H9 (cell line): ENCODE results near the gene TMEM9. TPM values are rescaled to one million over a fixed set of nuclear protein-coding genes. Genes with fewer than 3 reads are reported as not detected.
A peak's percentile ranks its signal among the peaks of the same experiment; 100 is the strongest.

Experiments
- DNase-seq: peaks from one replicate; pipeline ENCODE4 v3.0.0-alpha.2; 2017
- H2AFZ ChIP-seq: one replicate; pipeline ENCODE4 v1.6.1; 2013; ENCODE audit warnings: mild to moderate bottlenecking, low read length, control low read depth, moderate library complexity
- H2AK5ac ChIP-seq: 2 replicates; pipeline ENCODE4 v1.6.1; 2013; ENCODE audit warnings: low read length, control low read depth, mixed read lengths; ENCODE audit not compliant: insufficient read length
- H2BK120ac ChIP-seq: one replicate; pipeline ENCODE4 v1.6.1; 2013; ENCODE audit warnings: low read depth, mild to moderate bottlenecking, low read length, control low read depth, inconsistent platforms; ENCODE audit not compliant: poor library complexity, severe bottlenecking
- H2BK12ac ChIP-seq: 2 replicates; pipeline ENCODE4 v1.6.1; 2013; ENCODE audit warnings: low read length, control low read depth, mixed read lengths, low read depth; ENCODE audit not compliant: insufficient read length
- H2BK15ac ChIP-seq: 2 replicates; pipeline ENCODE4 v1.6.1; 2013; ENCODE audit warnings: low read depth, low read length, control low read depth
- H2BK20ac ChIP-seq: one replicate; pipeline ENCODE4 v1.6.1; 2013; ENCODE audit warnings: low read depth, mild to moderate bottlenecking, low read length, control low read depth, inconsistent platforms; ENCODE audit not compliant: poor library complexity, severe bottlenecking
- H2BK5ac ChIP-seq: 2 replicates; pipeline ENCODE4 v1.6.1; 2013; ENCODE audit warnings: low read length, control low read depth, mixed read lengths; ENCODE audit not compliant: insufficient read length
- H3K14ac ChIP-seq: 2 replicates; pipeline ENCODE4 v1.6.1; 2013; ENCODE audit warnings: low read length, control low read depth; ENCODE audit not compliant: insufficient read depth
- H3K18ac ChIP-seq: 2 replicates; pipeline ENCODE4 v1.6.1; 2013; ENCODE audit warnings: low read depth, mild to moderate bottlenecking, mixed read lengths, low read length, control low read depth; ENCODE audit not compliant: insufficient read length
- H3K23ac ChIP-seq: 2 replicates; pipeline ENCODE4 v1.6.1; 2013; ENCODE audit warnings: low read length, control low read depth, mixed read lengths, low read depth; ENCODE audit not compliant: insufficient read length
- H3K23me2 ChIP-seq: 2 replicates; pipeline ENCODE4 v1.6.1; 2013; ENCODE audit warnings: low read depth, mild to moderate bottlenecking, mixed read lengths, low read length, control low read depth; ENCODE audit not compliant: insufficient read length, poor library complexity, severe bottlenecking
- H3K27ac ChIP-seq: 2 replicates; pipeline ENCODE4 v1.5.1; 2013; ENCODE audit warnings: low read length, control low read depth, mixed read lengths, low read depth; ENCODE audit not compliant: insufficient read length
- H3K27me3 ChIP-seq: 2 replicates; pipeline ENCODE4 v1.6.1; 2013; ENCODE audit warnings: low read length, control low read depth, inconsistent platforms; ENCODE audit not compliant: insufficient read depth
- H3K4ac ChIP-seq: 2 replicates; pipeline ENCODE4 v1.6.1; 2013; ENCODE audit warnings: low read depth, mild to moderate bottlenecking, control low read depth, inconsistent platforms, low read length, moderate library complexity
- H3K4me1 ChIP-seq: 2 replicates; pipeline ENCODE4 v1.6.1; 2013; ENCODE audit warnings: low read length, control low read depth, inconsistent platforms; ENCODE audit not compliant: insufficient read depth
- H3K4me2 ChIP-seq: 2 replicates; pipeline ENCODE4 v1.6.1; 2013; ENCODE audit warnings: low read length, control low read depth, mixed read lengths; ENCODE audit not compliant: insufficient read length, insufficient read depth
- H3K56ac ChIP-seq: 2 replicates; pipeline ENCODE4 v1.6.1; 2013; ENCODE audit warnings: low read depth, mild to moderate bottlenecking, mixed read lengths, low read length, control low read depth; ENCODE audit not compliant: insufficient read length
- H3K79me1 ChIP-seq: 2 replicates; pipeline ENCODE4 v1.6.1; 2013; ENCODE audit warnings: low read depth, mild to moderate bottlenecking, moderate library complexity, low read length, control low read depth, inconsistent platforms; ENCODE audit not compliant: insufficient read depth, poor library complexity, severe bottlenecking
- H3K79me2 ChIP-seq: 2 replicates; pipeline ENCODE4 v1.6.1; 2013; ENCODE audit warnings: low read length, control low read depth, inconsistent platforms; ENCODE audit not compliant: insufficient read depth
- H3K9ac ChIP-seq: 2 replicates; pipeline ENCODE4 v1.6.1; 2013; ENCODE audit warnings: low read length, control low read depth, mixed read lengths; ENCODE audit not compliant: insufficient read length; ENCODE audit errors: extremely low read depth
- H3K9me3 ChIP-seq: one replicate; pipeline ENCODE4 v1.6.1; 2013; ENCODE audit warnings: low read depth, low read length, inconsistent platforms; ENCODE audit not compliant: control insufficient read depth
- H3T11ph ChIP-seq: one replicate; pipeline ENCODE4 v1.6.1; 2013; ENCODE audit warnings: mild to moderate bottlenecking, low read length, control low read depth, inconsistent platforms
- H4K20me1 ChIP-seq: one replicate; pipeline ENCODE4 v1.6.1; 2013; ENCODE audit not compliant: control insufficient read depth, insufficient read length, insufficient read depth
- H4K5ac ChIP-seq: 2 replicates; pipeline ENCODE4 v1.6.1; 2013; ENCODE audit warnings: low read depth, mild to moderate bottlenecking, mixed read lengths, low read length, control low read depth; ENCODE audit not compliant: insufficient read length
- H4K8ac ChIP-seq: replicated peaks from 2 replicates; pipeline ENCODE4 v1.6.1; 2013; ENCODE audit warnings: low read length, control low read depth, mixed read lengths, low read depth; ENCODE audit not compliant: insufficient read length
- H4K91ac ChIP-seq: 2 replicates; pipeline ENCODE4 v1.6.1; 2013; ENCODE audit warnings: low read depth, mild to moderate bottlenecking, moderate library complexity, mixed read lengths, low read length, control low read depth; ENCODE audit not compliant: insufficient read length
- H3K27ac Mint-ChIP-seq, 3 experiments: 2 replicates in 2 of 3; 3 replicates in 1 of 3; pipeline ENCODE4 v1.8.0; 2020 to 2021; ENCODE audit warnings: mixed read lengths in 3 of 3, mild to moderate bottlenecking in 1 of 3, moderate library complexity in 1 of 3
- H3K27me3 Mint-ChIP-seq: 2 replicates; pipeline ENCODE4 v1.8.0; 2021; ENCODE audit warnings: low read depth, mild to moderate bottlenecking, moderate library complexity, mixed read lengths
- H3K36me3 Mint-ChIP-seq, 3 experiments: 2 replicates in 2 of 3; 3 replicates in 1 of 3; pipeline ENCODE4 v1.8.0; 2020 to 2021; ENCODE audit warnings: low read depth in 3 of 3, mixed read lengths in 3 of 3; ENCODE audit not compliant: insufficient read depth in 1 of 3
- H3K4me1 Mint-ChIP-seq, 2 experiments: 2 replicates each; pipeline ENCODE4 v1.8.0; 2020; ENCODE audit warnings: mixed read lengths in 2 of 2
- H3K4me3 Mint-ChIP-seq, 2 experiments: 2 replicates in 1 of 2; 3 replicates in 1 of 2; pipeline ENCODE4 v1.8.0; 2020 to 2021; ENCODE audit warnings: mild to moderate bottlenecking in 2 of 2, mixed read lengths in 2 of 2, moderate library complexity in 1 of 2
- H3K9me3 Mint-ChIP-seq, 2 experiments: 2 replicates in 1 of 2; 3 replicates in 1 of 2; pipeline ENCODE4 v1.8.0; 2020; ENCODE audit warnings: mild to moderate bottlenecking in 2 of 2, mixed read lengths in 2 of 2, moderate library complexity in 1 of 2
- WGBS: extraction: QIAGEN DNeasy Blood & Tissue Kit; methylation state at CpG from one replicate; pipeline ENCODE4 v1.1.7; 2013; ENCODE audit warnings: missing lambda C conversion rate, low lambda C conversion rate, mixed read lengths; ENCODE audit not compliant: insufficient read length; ENCODE audit errors: extremely low coverage; 5-methylcytosine and 5-hydroxymethylcytosine counted together
- total RNA-seq: library from RNA; stranded (reverse); gene quantifications from 2 replicates; pipeline ENCODE4 v1.2.1, GENCODE V29; 2021
- TF ChIP-seq, protein P1 (sequence below): fragments of 200-600 bp; sonication (generic); conservative IDR thresholded peaks from 3 replicates; pipeline ENCODE4 v1.8.0; 2021; ENCODE audit warnings: antibody characterized with exemption, mild to moderate bottlenecking

Gene TMEM9
- total RNA-seq, 1 experiment from 2014 or later: 93.4 TPM

DNA sequence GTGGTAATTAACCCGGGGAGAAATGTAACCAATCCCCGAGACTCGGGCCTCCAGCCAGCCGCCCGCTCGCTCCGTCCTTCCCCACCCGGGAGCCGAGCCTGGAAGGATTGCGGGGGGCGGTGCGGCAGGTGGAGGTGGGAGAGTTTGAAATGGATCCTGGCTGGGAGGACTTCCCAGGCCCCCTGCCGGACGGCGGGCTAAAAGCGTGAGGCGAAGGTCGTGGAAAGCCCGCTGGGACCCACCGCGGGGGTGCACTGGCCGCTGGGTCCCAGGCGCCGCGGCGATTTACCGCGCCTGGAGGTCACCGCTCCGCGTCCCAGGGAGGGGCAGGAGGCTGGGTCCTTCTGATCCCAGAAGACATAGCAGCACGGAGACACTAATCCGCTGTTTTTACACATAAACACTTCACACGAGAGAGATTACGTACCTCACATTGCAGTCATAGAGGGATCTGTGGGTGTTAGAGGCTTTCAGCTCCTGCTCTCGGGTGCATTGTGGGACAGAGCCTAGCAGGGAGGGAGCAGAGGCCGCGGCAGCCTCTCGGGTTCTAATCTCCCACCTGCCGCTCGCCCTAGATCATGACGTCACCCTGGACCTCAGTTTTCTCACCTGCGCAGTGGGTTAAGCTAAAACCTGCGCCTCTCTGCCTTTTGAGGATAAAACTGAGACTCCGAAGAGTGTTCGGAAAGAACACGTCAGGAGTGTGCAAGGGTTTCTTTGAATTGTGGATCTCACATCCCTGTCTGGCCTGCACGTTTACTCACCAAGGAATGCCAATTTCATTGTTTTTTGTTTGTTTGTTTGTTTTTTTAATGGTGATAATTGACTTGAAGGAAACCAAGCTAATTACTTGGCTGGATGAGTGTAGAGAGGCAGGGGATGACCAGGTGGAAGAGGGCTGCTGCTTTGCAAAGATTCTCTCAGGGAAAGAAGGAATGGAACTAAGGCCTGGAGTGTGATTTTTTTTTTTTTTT lies 17.1 kb upstream of the TMEM9 start:
- Histone ChIP-seq H3K56ac (no peak overlapping the region), H2AK5ac (no peak overlapping the region), H3K14ac (peak overlapping the region; percentile 32; the same call in 1 of the 2 replicates), H4K8ac (no peak overlapping the region), H3K79me2 (no peaks in the 10 kb centered on the region), H2BK120ac (no peak overlapping the region), H2AFZ (no peak overlapping the region), H2BK12ac (no peak overlapping the region), H3K4ac (no peak overlapping the region), H3K27me3 (no peaks in the 10 kb centered on the region), H3K23me2 (peaks cover 8% of the 10 kb centered on the region), H2BK5ac (no peak overlapping the region), H4K91ac (no peak overlapping the region), H3K9ac (peak overlapping the region; percentile 8), H3K18ac (peak overlapping the region; percentile 11), H3K9me3 (no peaks in the 10 kb centered on the region), H3K79me1 (no peaks in the 10 kb centered on the region), H3K23ac (no peak overlapping the region), H3T11ph (no peak overlapping the region), H4K5ac (no peak overlapping the region), H3K4me2 (peak overlapping the region; percentile 76), H3K4me1 (no peaks in the 10 kb centered on the region), H2BK20ac (no peak overlapping the region), H4K20me1 (no peaks in the 10 kb centered on the region), H3K27ac (no peak overlapping the region), H2BK15ac (no peak overlapping the region)
- DNase-seq: peak; percentile 62
- Mint-ChIP-seq H3K4me3 (peak overlapping the region; percentile 76 to 81), H3K27ac (peak overlapping the region in 1 of 3 experiments; percentile 87; a peak in 2 of 7 replicates), H3K4me1 (peaks cover 15 to 22% of the 10 kb centered on the region in 2 experiments), H3K36me3 (no peaks in the 10 kb centered on the region), H3K27me3 (peaks cover 29% of the 10 kb centered on the region), H3K9me3 (no peaks in the 10 kb centered on the region; a peak in 1 of 5 replicates)
- WGBS: no CpG with 5 or more reads among the region's 48 CpGs
- TF ChIP-seq, protein P1, sequence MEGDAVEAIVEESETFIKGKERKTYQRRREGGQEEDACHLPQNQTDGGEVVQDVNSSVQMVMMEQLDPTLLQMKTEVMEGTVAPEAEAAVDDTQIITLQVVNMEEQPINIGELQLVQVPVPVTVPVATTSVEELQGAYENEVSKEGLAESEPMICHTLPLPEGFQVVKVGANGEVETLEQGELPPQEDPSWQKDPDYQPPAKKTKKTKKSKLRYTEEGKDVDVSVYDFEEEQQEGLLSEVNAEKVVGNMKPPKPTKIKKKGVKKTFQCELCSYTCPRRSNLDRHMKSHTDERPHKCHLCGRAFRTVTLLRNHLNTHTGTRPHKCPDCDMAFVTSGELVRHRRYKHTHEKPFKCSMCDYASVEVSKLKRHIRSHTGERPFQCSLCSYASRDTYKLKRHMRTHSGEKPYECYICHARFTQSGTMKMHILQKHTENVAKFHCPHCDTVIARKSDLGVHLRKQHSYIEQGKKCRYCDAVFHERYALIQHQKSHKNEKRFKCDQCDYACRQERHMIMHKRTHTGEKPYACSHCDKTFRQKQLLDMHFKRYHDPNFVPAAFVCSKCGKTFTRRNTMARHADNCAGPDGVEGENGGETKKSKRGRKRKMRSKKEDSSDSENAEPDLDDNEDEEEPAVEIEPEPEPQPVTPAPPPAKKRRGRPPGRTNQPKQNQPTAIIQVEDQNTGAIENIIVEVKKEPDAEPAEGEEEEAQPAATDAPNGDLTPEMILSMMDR: peak; percentile 59
